Tibial nerve (tissue), 4 donors: ENCODE measurements around the gene ROGDI.

Source experiments
- CTCF ChIP-seq, 5 experiments: fragments of 200-600 bp in 3 of 5; fragments of 450-650 bp in 2 of 5; sonication (generic) in 3 of 5; IDR thresholded peaks; one replicate each; pipeline ENCODE4 v1.5.1; 2016 to 2019; ENCODE audit warnings: antibody characterized with exemption in 5 of 5, mild to moderate bottlenecking in 3 of 5, moderate library complexity in 2 of 5
- EP300 ChIP-seq, 2 donors: sonication (generic); formaldehyde crosslinking; IDR thresholded peaks; one replicate each; pipeline ENCODE4 v1.6.1; 2017; ENCODE audit warnings: antibody characterized with exemption in 2 of 2, mild to moderate bottlenecking in 1 of 2
- POLR2A ChIP-seq, 2 donors: fragments of 450-650 bp; IDR thresholded peaks; one replicate each; pipeline ENCODE4 v1.6.1; 2017; ENCODE audit warnings: antibody characterized with exemption in 2 of 2, mild to moderate bottlenecking in 2 of 2, moderate library complexity in 2 of 2

DNA sequence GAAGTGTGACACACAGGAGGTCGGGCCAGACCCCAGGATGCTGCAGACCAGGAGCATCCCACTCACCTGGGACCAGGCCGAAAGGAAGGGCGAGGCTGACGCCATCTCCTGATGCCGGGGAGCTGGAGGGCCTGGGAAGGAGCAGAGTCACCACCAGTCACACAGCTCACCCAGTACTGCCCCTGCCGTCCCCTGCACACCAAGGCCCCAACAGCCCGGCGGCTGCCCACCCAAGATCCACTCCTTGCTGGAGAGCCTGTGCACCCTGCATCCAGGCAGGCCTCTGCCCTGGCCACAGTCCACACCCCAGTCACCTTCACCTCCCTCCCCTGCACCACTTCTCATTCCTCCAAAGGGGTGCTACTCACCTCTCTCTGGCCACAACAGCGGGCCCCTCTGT lies 40.2 kb downstream of the ROGDI start:
- TF ChIP-seq POLR2A (IDR thresholded peaks at IDR 0.05) (no peak), CTCF (IDR thresholded peaks at IDR 0.05) (no peak), EP300 (IDR thresholded peaks at IDR 0.05) (no peak)
